HG03095 (cell line): ENCODE measurements around the gene CLSTN2.

ENCODE experiments used
- ATAC-seq: cut with Tn5 transposase; IDR thresholded peaks from one replicate; pipeline ENCODE4 v1.9.1; 2021; ENCODE audit warnings: moderate library complexity; ENCODE audit not compliant: unreplicated experiment

The CLSTN2 gene

GRCh38 chr3:140487566-140487965, 552.6 kb downstream of the CLSTN2 start:
- no peak for ATAC-seq

- ATAC-seq = no peak
Measured at GRCh38 chr3:140493271-140493670, 558.3 kb downstream of the CLSTN2 start.

GRCh38 chr3:140494970-140495369, 560.0 kb downstream of the CLSTN2 start:
- no peak for ATAC-seq

GRCh38 chr3:140497331-140497730, 562.3 kb downstream of the CLSTN2 start:
- ATAC-seq = no peak

GRCh38 chr3:140499114-140499757, 564.3 kb downstream of the CLSTN2 start:
- no peak for ATAC-seq

GRCh38 chr3:140500473-140500872, 565.5 kb downstream of the CLSTN2 start:
- ATAC-seq = no peak

- ATAC-seq = no peak
Measured at GRCh38 chr3:140501061-140501769, 566.2 kb downstream of the CLSTN2 start.

- ATAC-seq = no peak
Measured at GRCh38 chr3:140501770-140502364, 566.9 kb downstream of the CLSTN2 start.

- ATAC-seq = peak; percentile 81
Measured at GRCh38 chr3:140505213-140505612, 570.2 kb downstream of the CLSTN2 start.

- no peak for ATAC-seq
Measured at GRCh38 chr3:140505876-140506275, 570.9 kb downstream of the CLSTN2 start.

- no peak for ATAC-seq
Measured at GRCh38 chr3:140508550-140508949, 573.6 kb downstream of the CLSTN2 start.

GRCh38 chr3:140509534-140509933, 574.5 kb downstream of the CLSTN2 start:
- no peak for ATAC-seq

GRCh38 chr3:140510303-140510861, 575.4 kb downstream of the CLSTN2 start:
- no peak for ATAC-seq

GRCh38 chr3:140521751-140522445, 586.9 kb downstream of the CLSTN2 start:
- no peak for ATAC-seq

- no peak for ATAC-seq
Measured at GRCh38 chr3:140522653-140523380, 587.8 kb downstream of the CLSTN2 start.

GRCh38 chr3:140523600-140523999, 588.6 kb downstream of the CLSTN2 start:
- no peak for ATAC-seq

GRCh38 chr3:140527156-140527555, 592.2 kb downstream of the CLSTN2 start:
- no peak for ATAC-seq

- ATAC-seq = no peak
Measured at GRCh38 chr3:140529096-140529495, 594.1 kb downstream of the CLSTN2 start.

GRCh38 chr3:140529558-140529957, 594.6 kb downstream of the CLSTN2 start:
- no peak for ATAC-seq

GRCh38 chr3:140530131-140530530, 595.1 kb downstream of the CLSTN2 start:
- ATAC-seq = no peak

GRCh38 chr3:140530603-140531002, 595.6 kb downstream of the CLSTN2 start:
- ATAC-seq = no peak
